Hepatocyte (in vitro differentiated cells): ENCODE data around the gene CA12. TPM values are rescaled to one million over a fixed set of nuclear protein-coding genes. Genes with fewer than 3 reads are reported as not detected.

ENCODE experiments used
- DNase-seq: peaks from one replicate; pipeline ENCODE4 v3.0.0-alpha.2; 2016; ENCODE audit warnings: low spot score
- H2AFZ ChIP-seq: fragments of 200-600 bp; sonication (generic); 2 replicates; pipeline ENCODE4 v1.6.0; 2016; ENCODE audit warnings: antibody characterized with exemption, mild to moderate bottlenecking
- H3K27ac ChIP-seq: fragments of 200-600 bp; sonication (generic); 2 replicates; pipeline ENCODE4 v1.5.1; 2016; ENCODE audit warnings: mild to moderate bottlenecking
- H3K27me3 ChIP-seq: fragments of 200-600 bp; sonication (generic); 2 replicates; pipeline ENCODE4 v1.6.1; 2016
- H3K36me3 ChIP-seq: fragments of 200-600 bp; sonication (generic); replicated peaks from 2 replicates; pipeline ENCODE4 v1.5.1; 2016; ENCODE audit warnings: low read depth; ENCODE audit not compliant: insufficient read depth
- H3K4me1 ChIP-seq: fragments of 200-600 bp; sonication (generic); 2 replicates; pipeline ENCODE4 v1.5.1; 2016; ENCODE audit warnings: mild to moderate bottlenecking, moderate library complexity; ENCODE audit not compliant: insufficient read depth
- H3K4me2 ChIP-seq: fragments of 200-600 bp; sonication (generic); 2 replicates; pipeline ENCODE4 v1.6.0; 2016
- H3K4me3 ChIP-seq: fragments of 200-600 bp; sonication (generic); 2 replicates; pipeline ENCODE4 v1.5.1; 2016; ENCODE audit warnings: mild to moderate bottlenecking
- H3K79me2 ChIP-seq: fragments of 200-600 bp; sonication (generic); 2 replicates; pipeline ENCODE4 v1.6.0; 2017; ENCODE audit warnings: mild to moderate bottlenecking
- H3K9me2 ChIP-seq: fragments of 200-600 bp; sonication (generic); replicated peaks from 2 replicates; pipeline ENCODE4 v1.6.0; 2017; ENCODE audit warnings: mild to moderate bottlenecking; ENCODE audit not compliant: insufficient read depth
- H3K9me3 ChIP-seq: fragments of 200-600 bp; sonication (generic); 2 replicates; pipeline ENCODE4 v1.5.1; 2016; ENCODE audit warnings: low read depth, mild to moderate bottlenecking
- H4K20me1 ChIP-seq: fragments of 200-600 bp; sonication (generic); 2 replicates; pipeline ENCODE4 v1.6.0; 2016; ENCODE audit warnings: mild to moderate bottlenecking; ENCODE audit not compliant: insufficient read depth, poor library complexity, severe bottlenecking
- CTCF ChIP-seq: fragments of 200-600 bp; sonication (generic); IDR thresholded peaks from 2 replicates; pipeline ENCODE4 v1.5.1; 2016; ENCODE audit warnings: antibody characterized with exemption, mild to moderate bottlenecking; ENCODE audit not compliant: poor library complexity
- EZH2 ChIP-seq: fragments of 200-600 bp; sonication (generic); IDR thresholded peaks from 2 replicates; pipeline ENCODE4 v1.6.1; 2016; ENCODE audit warnings: antibody characterized with exemption, mild to moderate bottlenecking, borderline replicate concordance
- EZH2phosphoT487 ChIP-seq: fragments of 200-600 bp; sonication (generic); IDR thresholded peaks from one replicate; pipeline ENCODE4 v1.6.1; 2018; ENCODE audit warnings: antibody characterized with exemption, mild to moderate bottlenecking, low read depth, moderate library complexity; ENCODE audit not compliant: unreplicated experiment, severe bottlenecking
- WGBS: methylation state at CpG from one replicate; pipeline ENCODE4 v1.1.6; 2016; ENCODE audit warnings: low lambda C conversion rate; ENCODE audit errors: missing lambda C conversion rate; 5-methylcytosine and 5-hydroxymethylcytosine counted together
- polyA plus RNA-seq: library from polyadenylated mRNA; unstranded; fragments of >200 nt; fragmentation: Nextera tagmentation; extraction: Ambion mirVana; gene quantifications from 2 replicates; pipeline ENCODE4 v1.2.1, GENCODE V29; 2016
- total RNA-seq: library from RNA; depleted of rRNA; stranded (reverse); fragments of >200 nt; gene quantifications from 2 replicates; pipeline ENCODE4 v1.2.3, GENCODE V29; 2014

CA12 gene
- total and polyA plus RNA-seq, 2 experiments from 2014 or later = 13.8 to 16.6 TPM

GRCh38 chr15:63362196-63362595, 19.4 kb downstream of the CA12 start:
- H3K27ac ChIP-seq = no peak overlapping the region
- H3K36me3 ChIP-seq = no peaks in the 10 kb centered on the region
- no peak overlapping the region for H3K4me2 ChIP-seq
- no peak overlapping the region for H2AFZ ChIP-seq
- TF ChIP-seq EZH2phosphoT487 = no peak
- TF ChIP-seq EZH2 = no peak
- no peak for TF ChIP-seq CTCF
- H3K4me1 ChIP-seq = peaks cover 1% of the 10 kb centered on the region
- H3K27me3 ChIP-seq = no peaks in the 10 kb centered on the region
- no peak for DNase-seq
- H3K9me2 ChIP-seq = no peaks in the 10 kb centered on the region
- H3K79me2 ChIP-seq = no peaks in the 10 kb centered on the region
- no peaks in the 10 kb centered on the region for H3K9me3 ChIP-seq
- WGBS = 65% methylated on average over 3 of the region's 3 CpGs
- H4K20me1 ChIP-seq = no peaks in the 10 kb centered on the region
- H3K4me3 ChIP-seq = no peak overlapping the region

- WGBS = 56% methylated on average over 4 of the region's 4 CpGs
- no peaks in the 10 kb centered on the region for H3K36me3 ChIP-seq
- no peak for TF ChIP-seq EZH2
- no peak for TF ChIP-seq EZH2phosphoT487
- TF ChIP-seq CTCF = no peak
- H3K4me1 ChIP-seq = no peaks in the 10 kb centered on the region
- H3K4me2 ChIP-seq = no peak overlapping the region
- no peak for DNase-seq
- no peaks in the 10 kb centered on the region for H3K9me3 ChIP-seq
- no peaks in the 10 kb centered on the region for H3K9me2 ChIP-seq
- no peaks in the 10 kb centered on the region for H3K79me2 ChIP-seq
- no peak overlapping the region for H3K4me3 ChIP-seq
- H2AFZ ChIP-seq = no peak overlapping the region
- no peaks in the 10 kb centered on the region for H4K20me1 ChIP-seq
- no peak overlapping the region for H3K27ac ChIP-seq
- H3K27me3 ChIP-seq = no peaks in the 10 kb centered on the region
These were observed 21.5 kb downstream of the CA12 start for GRCh38 chr15:63360170-63360569.

- Histone ChIP-seq H3K27me3 (no peaks in the 10 kb centered on the region), H3K79me2 (no peaks in the 10 kb centered on the region), H3K4me2 (no peak overlapping the region), H4K20me1 (no peaks in the 10 kb centered on the region), H3K9me2 (no peaks in the 10 kb centered on the region), H3K9me3 (no peaks in the 10 kb centered on the region), H3K27ac (peak overlapping the region; percentile 6), H2AFZ (no peak overlapping the region), H3K36me3 (no peaks in the 10 kb centered on the region), H3K4me3 (no peak overlapping the region), H3K4me1 (no peaks in the 10 kb centered on the region)
- DNase-seq = no peak
- 86% methylated on average over 15 of the region's 15 CpGs for WGBS
- no peak for TF ChIP-seq EZH2
- TF ChIP-seq CTCF = no peak
- TF ChIP-seq EZH2phosphoT487 = no peak
These were observed 23.2 kb downstream of the CA12 start for GRCh38 chr15:63358241-63359029.
